GM19468 (cell line): ENCODE results near the gene REP15.
"Not testable (repeated sequence)": the region's sequence is repeated elsewhere in the genome, so short reads cannot be mapped to it uniquely, and the experiment has no call there.

Experiments used
- ATAC-seq: cut with Tn5 transposase; IDR thresholded peaks from one replicate; pipeline ENCODE4 v1.9.1; 2021; ENCODE audit warnings: mild to moderate bottlenecking, moderate library complexity, moderate number of reproducible peaks; ENCODE audit not compliant: unreplicated experiment; ENCODE audit errors: extremely low read depth

Gene REP15, protein sequence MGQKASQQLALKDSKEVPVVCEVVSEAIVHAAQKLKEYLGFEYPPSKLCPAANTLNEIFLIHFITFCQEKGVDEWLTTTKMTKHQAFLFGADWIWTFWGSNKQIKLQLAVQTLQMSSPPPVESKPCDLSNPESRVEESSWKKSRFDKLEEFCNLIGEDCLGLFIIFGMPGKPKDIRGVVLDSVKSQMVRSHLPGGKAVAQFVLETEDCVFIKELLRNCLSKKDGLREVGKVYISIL

DNA sequence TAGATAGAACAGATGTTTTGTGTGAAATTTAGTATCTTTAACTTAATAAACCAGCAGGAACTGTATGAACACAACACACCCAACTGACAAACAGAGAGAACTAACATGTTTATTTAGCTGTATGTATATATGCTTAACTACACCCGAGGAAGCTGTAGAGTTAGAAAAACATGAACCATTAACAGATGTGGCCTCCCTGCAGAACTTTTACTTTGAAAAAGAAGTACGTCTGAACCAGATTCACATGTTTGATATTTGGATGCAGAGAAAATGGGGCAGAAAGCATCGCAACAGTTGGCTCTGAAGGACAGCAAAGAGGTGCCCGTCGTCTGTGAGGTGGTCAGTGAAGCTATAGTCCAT, at the start of gene REP15:
Gene REP15 (plus strand): TSS at position 155 of the 360 bp plus-strand sequence. CDS start 116 bp downstream, at position 271.
- no peak for ATAC-seq

DNA sequence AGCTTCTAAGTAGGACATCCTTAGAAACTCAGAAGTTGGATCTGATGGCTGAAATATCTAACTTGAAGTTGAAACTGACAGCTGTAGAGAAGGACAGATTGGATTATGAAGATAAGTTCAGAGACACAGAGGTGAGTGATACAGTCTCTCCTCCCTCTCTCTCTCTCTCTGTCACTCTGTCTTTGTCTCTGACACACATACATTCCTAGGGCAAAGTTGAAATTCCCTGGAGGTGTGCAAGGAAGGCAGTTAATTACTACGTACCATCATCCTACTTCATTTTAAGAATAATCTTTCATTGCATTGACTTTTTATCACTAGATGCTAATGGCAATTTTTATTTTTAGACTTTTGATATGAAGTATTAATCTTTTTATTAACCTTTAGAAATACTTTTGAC, 46.2 kb upstream of the REP15 start:
- no peak for ATAC-seq

DNA sequence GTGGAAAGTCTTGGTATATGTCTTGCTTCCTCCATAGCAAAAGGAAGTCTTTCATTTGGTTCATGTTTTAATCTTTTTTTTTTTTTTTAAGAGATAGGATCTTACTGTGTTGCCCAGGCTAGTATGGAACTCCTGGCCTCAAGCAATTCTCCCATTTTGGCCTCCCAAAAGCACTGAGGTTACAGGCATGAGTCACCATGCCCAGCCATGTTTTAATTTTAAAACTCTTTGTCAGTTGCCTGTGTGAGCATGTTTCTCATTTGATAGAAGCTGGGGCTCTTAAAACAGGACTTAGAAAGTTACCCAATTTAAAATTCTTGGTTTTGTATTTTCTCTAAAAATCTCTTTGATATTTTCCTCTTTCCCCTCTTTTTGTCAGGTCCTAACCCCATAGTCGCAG, 45.0 kb upstream of the REP15 start:
- no peak for ATAC-seq

DNA sequence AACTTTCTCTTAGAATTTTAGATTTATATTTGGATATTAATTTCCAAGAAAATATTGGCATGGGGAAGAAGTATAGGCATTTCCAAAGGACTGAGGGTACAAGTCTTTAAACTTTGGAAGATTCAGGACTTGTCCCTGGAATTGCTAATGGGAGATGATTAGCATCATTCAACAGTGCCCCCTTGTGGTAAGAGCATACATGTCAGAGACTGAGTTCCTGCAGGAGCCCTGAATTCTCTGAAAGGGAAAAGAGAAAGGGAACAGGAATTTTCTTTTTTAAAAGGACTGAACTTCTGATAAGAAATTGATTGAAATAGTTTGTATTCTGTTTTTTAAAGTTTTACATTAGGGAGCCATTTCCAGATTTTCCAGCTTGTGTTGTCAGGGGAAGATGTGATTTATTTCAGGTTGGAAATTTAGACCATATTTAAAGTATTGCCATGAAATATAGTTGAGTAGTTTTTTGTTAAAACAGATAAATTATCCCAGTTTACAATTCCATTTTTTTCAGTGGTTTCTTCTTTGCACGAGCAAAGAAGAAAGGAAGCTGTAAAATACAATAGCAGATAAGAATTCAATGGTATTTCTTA, 44.0 kb upstream of the REP15 start:
- ATAC-seq = no peak

DNA sequence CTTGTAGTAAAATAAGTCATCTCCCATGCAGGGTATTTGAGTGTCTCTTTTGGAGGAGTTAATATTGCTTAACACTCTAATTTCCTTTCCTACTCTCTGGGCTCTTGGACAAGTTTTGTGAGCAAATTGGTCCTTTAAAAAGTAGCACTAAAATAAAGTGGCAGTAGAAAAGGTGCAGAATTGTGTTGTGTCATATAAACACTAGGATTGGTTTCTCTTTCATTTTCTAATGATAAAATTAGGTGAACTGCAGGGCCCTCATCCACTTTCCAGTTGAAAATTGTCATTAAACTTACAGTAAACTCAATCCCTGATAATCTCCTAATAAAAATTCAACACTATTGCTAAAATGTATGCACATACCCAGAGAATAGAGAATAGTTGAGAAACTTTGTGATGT, 42.6 kb upstream of the REP15 start:
- ATAC-seq = no peak

DNA sequence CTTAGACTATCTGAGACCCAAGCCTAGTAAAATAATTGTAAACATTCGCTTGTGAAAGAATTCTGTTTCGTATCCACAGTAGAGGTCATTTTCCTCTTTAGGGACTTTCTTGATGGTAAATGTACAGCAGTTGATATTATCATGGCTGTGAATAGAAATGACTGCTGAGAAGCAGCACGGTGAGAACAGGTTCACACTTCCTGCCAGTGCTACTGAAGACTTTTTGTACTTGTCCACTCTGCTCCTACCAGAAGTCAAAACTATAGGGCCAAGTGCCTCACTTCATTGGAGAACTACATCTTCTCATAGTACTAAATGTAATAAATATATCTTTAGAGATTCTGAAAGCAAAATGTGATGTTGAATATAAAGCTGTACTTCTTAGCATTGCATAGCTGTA, 40.8 kb upstream of the REP15 start:
- not testable (repeated sequence) for ATAC-seq

DNA sequence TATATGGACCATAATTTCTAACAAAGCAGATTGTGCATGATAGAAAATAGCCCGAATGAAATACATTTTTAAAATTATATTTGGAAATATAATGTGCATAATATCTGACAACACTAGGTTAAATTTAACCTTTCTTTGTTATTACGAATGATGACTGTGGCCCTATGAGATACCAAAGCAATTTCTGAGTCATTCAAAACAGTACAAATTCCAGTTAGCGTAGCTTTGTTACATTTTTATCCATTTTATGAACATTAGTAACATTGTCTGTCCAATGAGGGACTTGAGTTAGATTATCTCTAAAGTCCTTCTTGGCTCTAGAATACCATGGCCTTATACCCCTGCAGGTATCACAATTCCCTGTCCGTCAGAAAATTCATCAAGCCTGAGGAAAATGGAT, 39.0 kb upstream of the REP15 start:
- ATAC-seq = no peak

DNA sequence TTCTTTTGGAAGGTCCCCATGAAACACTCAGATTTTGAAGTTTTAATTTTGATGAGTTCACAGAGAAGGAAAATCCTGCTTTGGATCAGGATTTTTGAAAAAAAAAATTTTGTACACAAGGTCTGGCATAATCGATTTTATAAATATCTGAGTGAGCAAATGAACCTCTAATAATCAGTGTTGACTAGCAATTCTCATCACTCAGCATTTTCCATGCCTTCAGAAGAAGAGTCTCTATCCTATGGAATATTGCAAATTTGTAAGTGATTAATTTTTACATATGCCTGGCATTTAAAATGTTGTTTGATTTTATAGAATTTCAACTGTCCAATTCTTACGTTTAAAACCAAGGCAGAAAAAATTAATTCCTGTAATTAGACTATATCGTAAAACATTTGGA, 30.5 kb upstream of the REP15 start:
- no peak for ATAC-seq

DNA sequence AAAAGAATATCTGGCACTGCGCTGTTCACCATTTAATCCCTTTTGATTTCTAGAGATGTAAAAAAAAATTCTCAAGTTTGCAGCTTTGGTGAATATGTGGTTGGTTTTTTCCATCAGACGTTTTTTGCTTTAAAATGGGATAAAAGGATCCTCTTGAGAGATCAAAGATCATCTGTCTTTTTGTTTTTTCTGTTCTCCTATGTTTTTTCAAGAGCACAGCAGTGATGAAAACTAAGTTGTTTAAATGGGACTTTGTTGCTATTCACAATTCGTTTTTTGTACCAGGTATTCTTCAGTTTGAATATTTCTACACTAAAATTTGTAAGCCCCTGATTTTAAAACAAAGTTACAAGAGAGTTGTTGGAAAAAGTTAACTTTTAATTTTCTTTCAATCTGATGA, 29.7 kb upstream of the REP15 start:
- ATAC-seq = no peak

DNA sequence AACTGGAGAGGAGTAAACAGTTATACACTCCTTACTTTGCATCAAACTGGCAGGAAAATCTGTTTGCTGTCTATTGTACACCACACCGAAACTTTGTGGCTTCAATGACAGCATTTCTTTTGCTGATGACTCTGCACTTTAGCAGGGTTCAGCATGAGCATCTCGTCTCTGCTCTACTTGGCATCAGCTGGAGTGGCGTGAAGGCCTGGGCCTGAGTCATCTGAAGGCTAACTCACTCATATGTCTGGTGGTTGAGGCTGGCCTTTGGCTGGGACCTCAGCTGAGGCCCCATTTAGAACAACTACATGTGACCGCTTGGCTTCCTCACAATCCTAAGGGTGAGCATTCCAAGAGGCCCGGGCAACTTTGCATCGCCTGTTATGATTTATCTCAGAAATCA, 28.7 kb upstream of the REP15 start:
- ATAC-seq = no peak

DNA sequence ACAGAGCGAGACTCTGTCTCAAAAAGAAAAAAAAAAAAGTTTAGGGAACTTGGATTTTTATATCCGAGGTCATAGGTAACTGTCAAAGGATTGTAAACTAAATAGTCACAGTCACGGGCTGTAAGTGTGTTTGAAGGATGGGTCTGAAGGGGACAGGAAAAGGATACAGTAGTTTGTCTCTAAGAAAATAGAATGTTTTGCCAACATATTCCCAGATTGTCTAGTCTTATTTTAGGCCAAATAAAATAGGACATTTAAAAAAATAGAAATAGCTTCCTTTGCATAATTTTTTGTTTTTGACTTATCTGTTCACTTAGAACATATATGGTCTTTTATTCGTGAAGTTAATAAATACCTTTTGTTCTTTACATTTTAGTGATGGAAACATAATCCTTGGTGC, 24.2 kb upstream of the REP15 start:
- no peak for ATAC-seq

DNA sequence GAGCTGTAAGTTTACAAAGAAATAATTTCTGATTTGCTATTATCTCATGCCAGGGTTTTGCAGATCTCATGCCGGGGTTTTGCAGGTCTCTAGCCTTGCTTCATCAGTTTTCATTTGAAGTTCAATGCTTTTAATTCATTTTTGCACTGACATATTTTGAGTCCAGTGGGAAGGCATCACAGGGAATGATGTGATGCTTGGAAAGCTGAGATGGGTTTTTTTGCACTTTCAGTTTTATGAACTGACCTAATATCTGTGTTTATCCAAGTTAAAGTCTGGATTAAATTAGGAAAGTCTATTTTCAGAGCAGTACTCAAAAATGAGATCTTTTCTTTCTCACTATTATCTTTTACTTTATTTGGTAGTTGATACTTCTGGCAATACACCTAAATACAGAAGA, 23.6 kb upstream of the REP15 start:
- no peak for ATAC-seq

DNA sequence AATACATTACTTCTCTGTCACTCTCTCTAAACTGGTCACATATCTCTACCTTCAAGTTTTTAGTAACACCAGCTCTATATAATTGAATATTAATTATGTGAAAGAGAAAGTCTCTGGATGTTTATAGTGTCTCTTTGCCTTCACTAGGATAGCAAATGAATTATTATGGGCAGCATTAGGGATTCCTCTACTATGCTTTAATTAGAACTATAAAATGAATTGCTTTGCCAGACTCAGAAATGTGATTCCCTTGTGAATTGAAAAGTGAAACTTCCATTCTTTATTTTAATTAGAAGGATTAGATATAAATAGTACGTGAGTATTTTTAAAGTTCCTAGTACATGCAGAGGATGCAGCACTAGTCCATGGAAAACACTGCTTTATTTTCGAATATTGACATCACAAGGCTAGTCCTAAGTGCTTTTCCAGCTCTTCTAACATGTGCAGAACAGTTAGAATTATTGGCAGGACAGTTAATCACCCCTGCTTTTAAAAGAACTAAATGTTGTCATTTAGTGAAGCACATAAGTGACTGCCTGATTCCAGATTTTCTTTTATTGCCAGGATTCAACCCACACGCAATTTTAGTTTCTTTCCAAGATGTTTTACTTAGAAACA, 23.0 kb upstream of the REP15 start:
- no peak for ATAC-seq

DNA sequence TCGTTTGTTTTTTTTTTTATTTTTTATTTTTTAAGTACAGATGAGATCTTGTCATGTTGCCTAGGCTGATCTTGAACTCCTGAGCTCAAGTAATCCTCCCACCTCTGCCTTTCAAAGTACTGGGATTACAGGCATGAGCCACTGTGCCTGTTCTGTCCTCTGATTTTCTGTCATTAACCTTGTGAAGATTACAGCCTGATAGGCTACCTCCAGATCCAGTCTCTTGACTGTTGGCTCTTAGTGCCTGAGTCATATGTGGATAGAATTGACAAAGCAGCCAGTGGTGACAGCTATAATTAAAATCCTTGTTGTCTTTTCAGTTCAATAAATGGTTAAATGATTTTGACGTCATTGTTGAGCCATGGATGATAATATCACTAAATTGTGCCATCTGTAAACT, 21.3 kb upstream of the REP15 start:
- ATAC-seq = no peak

DNA sequence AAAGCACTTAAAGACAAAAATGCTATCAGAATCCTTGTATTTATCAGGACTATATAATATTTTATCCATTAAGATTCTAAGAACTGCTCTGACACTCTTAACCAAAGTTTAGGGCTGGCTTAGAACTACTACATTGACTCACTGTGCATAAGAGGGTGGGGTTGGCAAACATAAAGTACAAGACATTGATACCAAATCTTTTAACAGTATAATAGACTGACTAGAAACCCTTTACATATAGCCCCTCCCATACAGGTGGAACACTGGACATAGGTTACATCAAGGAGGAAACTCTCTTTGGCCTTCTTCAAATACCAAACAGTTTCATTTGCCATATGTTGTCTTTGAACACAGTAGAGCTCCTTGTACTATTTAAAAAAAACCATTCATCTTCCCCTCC, 15.6 kb upstream of the REP15 start:
- no peak for ATAC-seq

DNA sequence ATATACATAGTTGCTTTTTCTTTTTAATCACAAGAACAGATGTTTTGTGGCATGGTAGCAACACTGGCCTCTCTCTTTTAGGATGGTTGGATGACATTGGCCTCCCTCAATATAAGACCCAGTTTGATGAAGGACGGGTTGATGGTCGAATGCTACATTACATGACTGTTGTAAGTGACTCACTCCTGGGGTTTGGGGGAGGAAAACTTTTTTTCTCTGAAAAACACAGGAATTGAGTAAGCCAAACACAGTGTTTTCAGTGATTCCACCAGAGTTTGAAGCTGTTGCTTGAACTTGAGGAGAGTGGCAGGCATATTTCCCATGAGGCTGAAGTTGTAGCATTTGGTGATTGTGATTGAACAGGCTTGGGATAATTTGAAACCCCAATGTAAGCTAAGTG, 13.7 kb upstream of the REP15 start:
- ATAC-seq = no peak

DNA sequence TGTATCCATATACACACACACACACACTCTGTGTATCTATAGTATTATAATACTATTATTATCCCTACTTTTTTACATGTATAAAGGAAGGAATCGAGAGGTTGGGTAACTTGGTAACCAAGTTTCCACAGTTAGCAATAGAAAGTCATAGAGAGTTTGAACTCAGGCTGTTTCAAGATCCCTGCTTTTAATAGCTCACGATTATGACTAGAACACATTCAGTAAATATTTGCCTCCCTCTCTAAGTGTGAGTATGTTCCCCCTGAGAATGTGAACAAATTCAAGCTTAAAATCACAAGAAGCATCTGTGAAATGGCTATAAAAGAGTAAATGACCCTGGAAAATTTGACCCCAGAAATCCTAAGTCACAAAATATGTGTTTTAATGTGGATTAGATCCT, 11.0 kb upstream of the REP15 start:
- no peak for ATAC-seq

DNA sequence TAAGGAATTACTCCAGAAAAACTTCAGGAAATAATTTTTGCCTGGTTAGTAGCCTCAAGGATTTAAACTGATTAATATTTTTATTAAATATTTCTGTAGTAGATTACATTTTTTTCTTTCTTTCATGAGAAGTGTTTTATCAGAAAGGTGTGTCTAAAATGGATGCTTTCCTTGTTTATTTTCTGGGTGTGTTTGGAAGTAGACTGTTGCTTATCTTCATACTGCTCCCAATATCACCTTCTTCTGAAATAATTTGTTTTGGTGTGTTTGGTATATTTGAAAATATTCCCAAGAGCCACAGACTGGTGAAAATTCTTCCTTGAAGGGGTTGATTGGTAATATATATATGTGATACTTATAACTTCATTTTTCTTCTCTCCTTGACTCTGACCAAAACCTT, 10.1 kb upstream of the REP15 start:
- ATAC-seq = no peak

DNA sequence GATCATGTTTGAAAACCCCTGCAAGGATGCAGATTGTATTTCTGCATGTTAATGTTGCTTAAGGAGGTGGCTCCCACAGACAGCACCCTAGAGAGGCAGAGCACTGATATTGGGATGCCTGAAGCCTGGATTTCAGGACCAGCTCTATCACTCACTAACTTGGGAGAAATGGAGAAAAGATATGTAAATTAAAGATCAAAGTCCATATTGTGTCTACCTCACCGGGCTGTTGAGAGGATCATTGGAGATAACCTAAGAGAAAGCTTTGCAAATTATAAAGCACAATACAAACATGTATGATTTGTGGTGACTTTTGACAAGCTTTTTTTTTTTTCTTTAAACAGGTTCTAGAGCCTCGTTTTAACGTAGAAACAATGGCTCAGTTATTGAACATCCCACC, 7.6 kb upstream of the REP15 start:
- ATAC-seq = no peak

DNA sequence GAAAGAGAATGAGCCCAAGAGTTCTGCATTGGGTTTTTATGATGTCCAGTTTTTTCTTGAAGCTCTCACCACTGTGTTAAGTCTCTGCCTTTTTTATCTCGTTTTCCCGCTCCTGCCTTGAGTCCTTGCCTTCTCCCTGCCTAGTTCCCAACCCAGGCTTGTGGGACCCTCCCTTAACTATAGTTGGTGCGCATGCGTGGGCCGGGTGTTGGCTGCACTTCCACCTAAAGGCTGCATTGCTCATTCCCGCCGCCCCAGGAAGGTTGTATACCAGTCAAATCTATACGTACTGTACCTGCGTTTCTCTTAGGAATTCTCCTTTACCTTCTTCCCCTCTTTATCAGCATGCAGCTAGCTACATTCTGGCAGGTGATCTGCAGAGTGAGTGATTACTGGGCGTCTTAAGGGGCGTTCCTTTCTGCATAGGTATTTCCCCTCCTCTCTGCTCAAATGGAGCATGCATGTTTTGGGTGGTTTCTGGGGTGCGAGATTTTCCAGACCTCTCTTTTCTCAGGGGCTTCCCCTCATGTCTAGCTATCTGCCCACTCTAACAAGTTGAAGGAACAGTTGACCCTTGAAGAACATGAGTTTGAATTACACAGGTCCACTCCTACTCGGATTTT, 6.6 kb upstream of the REP15 start:
- no peak for ATAC-seq

DNA sequence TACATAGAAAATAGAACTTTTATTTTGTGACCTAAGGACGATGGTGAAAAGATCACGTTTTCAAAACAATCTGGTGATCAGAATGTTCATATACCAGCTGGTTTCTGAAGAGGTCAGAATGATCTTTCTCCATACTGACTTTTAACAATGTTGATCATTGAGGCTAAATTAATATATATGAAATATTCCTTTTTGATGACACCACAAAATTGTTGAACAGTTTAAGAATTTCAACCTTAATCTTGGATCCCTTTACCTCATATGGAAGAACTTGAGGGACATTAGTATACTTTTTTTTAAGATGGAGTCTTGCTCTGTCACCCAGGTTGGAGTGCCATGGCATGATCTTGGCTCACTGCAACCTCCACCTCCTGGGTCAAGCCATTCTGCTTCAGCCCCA, 2.8 kb upstream of the REP15 start:
- no peak for ATAC-seq
